Measurements from ENCODE around the gene MYBL2.

GRCh38 chr20:43662943-43663655, 3.8 kb upstream of the MYBL2 start:
- TF ChIP-seq, protein P1, sequence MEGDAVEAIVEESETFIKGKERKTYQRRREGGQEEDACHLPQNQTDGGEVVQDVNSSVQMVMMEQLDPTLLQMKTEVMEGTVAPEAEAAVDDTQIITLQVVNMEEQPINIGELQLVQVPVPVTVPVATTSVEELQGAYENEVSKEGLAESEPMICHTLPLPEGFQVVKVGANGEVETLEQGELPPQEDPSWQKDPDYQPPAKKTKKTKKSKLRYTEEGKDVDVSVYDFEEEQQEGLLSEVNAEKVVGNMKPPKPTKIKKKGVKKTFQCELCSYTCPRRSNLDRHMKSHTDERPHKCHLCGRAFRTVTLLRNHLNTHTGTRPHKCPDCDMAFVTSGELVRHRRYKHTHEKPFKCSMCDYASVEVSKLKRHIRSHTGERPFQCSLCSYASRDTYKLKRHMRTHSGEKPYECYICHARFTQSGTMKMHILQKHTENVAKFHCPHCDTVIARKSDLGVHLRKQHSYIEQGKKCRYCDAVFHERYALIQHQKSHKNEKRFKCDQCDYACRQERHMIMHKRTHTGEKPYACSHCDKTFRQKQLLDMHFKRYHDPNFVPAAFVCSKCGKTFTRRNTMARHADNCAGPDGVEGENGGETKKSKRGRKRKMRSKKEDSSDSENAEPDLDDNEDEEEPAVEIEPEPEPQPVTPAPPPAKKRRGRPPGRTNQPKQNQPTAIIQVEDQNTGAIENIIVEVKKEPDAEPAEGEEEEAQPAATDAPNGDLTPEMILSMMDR (IDR thresholded peaks at IDR 0.05), result no peak
- no peak for TF ChIP-seq POLR2A (IDR thresholded peaks at IDR 0.05)

Measured in adrenal gland (tissue), 5 donors.